Right forelimb (tissue), 1 donor: ENCODE measurements around the gene DSCAML1.
"Not testable (repeated sequence)": the region's sequence is repeated elsewhere in the genome, so short reads cannot be mapped to it uniquely, and the experiment has no call there.

Source experiments
- DNase-seq: peaks from one replicate; pipeline ENCODE4 v3.0.0-alpha.2; 2018

Gene DSCAML1

GRCh38 chr11:117415358-117415896, 381.6 kb downstream of the DSCAML1 start:
- DNase-seq, result no peak

DNA sequence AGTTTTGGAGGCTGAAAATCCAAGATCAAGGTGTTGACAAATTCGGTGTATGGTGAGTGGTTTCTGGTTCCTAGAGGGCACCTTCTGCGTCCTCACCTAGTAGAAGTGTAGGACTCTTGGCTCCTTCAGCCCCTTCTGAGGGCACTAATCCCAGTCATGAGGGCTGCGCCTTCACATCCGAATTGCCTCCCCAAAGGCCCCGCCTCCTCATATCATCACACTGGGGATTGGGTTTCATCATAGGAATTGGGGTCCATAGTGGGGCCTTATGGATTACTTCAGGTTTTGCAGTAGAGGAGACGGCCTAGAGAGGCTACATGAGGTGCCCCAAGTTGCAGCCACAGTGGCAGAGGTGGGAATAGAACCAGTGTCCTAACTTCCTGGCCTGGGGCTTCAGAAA, 382.3 kb downstream of the DSCAML1 start:
- DNase-seq, result no peak

GRCh38 chr11:117413616-117414015, 383.4 kb downstream of the DSCAML1 start:
- DNase-seq, result no peak

DNA sequence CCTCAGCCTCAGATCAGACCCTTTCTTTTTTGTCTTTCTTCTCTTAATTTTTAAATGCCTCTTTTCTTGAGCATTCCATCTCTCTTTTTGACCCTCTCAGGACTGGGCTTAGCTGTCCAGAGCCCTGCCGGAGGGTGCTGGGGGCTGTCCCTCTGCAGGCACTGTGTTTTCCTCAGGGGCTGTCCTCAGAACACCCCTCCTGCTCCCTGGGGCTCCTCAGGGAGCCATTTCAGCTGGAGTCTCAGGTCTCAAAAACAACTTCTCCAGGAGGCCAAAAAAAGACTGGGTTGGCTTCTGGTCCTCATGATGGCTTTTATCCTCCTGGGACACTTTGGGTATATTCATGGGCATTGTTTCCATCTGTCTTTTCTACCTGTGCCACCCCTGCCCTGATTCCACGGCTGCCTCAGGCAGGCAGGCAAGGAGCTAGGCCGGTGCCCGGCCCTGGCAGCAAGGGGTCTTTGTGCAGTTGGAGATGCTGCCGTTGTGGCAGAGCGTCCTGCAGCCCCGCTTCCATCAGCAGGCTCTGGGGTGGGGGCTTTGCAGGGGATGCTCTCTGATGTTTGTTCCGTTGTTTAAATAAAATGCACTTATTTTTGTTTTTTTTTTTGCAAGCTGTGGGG, 384.3 kb downstream of the DSCAML1 start:
- no peak for DNase-seq

DNA sequence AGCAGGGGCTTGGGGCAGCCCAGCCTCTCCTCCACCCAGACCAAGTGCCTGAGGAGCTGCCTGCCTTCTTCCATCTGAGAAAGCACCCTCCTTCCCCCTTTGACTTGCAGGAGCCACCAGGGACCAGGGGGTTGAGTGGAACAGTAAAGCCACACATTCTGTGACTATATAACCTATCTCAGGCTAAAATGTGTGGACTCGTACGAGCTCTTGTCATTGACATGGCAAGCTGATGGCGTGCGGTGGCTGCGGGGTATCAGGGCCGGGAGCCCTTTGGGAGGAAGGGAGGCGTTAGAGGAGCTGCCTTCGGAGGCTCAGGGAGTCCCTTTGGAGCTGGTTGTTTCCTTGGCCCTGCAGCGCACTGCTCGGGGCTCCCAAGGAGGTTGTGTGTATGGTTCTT, 384.8 kb downstream of the DSCAML1 start:
- no peak for DNase-seq

GRCh38 chr11:117411736-117412135, 385.3 kb downstream of the DSCAML1 start:
- no peak for DNase-seq

- no peak for DNase-seq
Observed at GRCh38 chr11:117410861-117411710, 385.9 kb downstream of the DSCAML1 start.

DNA sequence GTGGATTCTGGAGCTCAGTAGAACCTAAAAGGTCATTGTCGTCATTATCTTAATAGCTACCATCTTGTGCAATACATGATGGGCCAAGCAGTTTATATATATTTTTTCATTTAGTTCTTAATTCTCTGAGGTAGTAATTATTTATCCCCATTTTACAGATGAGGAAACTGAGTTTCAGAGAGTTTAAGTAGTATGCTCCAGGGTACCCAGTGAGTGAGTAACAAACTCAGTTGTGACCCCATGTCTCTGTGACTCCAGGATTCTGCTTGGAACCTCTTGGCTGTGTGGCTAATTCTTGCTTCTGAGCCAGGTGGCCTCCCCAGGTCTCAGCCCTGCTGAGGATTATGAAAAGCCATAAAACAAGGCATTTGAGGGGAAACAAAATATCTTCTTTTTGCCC, 386.8 kb downstream of the DSCAML1 start:
- DNase-seq, result no peak

DNA sequence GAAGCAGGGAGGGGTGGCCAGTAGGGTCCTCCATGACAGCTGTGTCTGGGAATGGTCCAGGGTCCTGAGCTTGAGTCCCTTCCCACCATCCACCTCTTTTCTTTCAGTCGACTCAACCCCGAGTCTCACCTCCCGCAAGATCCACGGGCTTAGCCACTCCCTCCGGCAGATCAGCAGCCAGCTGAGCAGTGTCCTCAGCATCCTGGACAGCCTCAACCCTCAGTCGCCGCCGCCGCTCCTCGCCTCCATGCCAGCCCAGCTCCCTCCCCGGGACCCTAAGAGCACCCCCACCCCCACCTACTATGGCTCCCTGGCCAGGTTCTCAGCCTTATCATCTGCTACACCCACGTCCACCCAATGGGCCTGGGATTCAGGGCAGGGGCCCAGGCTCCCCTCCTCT, 387.5 kb downstream of the DSCAML1 start:
- no peak for DNase-seq

GRCh38 chr11:117408356-117408755, 388.7 kb downstream of the DSCAML1 start:
- no peak for DNase-seq

DNA sequence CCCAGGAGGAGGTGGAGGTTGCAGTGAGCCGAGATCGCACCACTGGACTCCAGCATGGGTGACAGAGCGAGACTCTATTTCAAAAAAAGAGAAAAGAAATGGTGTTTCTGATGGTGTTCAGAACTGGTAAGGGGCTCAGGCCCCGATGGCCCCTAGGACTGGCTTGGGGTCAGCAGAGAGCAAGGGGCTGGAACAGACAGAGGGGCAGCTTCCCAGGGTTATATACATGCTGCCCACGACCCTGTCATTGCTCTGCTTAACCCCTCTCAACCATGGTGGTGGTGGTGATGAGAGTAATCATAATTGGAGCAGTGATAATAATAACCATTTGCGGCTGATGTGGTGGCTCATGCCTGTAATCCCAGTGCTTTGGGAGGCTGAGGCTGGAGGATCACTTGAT, 390.0 kb downstream of the DSCAML1 start:
- DNase-seq, result no peak

- not testable (repeated sequence) for DNase-seq
Observed at GRCh38 chr11:117405898-117406297, 391.1 kb downstream of the DSCAML1 start.

DNA sequence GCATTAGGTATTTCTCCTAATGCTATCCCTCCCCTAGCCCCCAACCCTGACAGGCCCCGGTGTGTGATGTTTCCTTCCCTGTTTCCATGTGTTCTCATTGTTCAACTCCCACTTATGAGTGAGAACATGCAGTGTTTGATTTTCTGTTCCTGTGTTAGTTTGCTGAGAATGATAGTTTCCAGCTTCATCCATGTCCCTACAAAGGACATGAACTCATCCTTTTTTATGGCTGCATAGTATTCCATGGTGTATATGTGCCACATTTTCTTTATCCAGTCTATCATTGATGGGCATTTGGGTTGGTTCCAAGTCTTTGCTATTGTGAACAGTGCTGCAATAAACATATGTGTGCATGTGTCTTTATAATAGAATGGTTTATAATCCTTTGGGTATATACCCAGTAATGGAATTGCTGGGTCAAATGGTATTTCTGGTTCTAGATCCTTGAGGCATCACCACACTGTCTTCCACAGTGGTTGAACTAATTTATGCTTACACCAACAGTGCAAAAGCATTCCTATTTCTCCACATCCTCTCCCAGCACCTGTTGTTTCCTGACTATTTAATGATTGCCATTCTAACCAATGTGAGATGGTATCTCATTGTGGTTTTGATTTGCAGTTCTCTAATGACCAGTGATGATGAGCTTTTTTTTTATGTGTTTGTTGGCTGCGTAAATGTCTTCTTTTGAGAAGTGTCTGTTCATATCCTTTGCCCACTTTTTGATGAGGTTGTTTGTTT, 397.7 kb downstream of the DSCAML1 start:
- peak; percentile 2 for DNase-seq

DNA sequence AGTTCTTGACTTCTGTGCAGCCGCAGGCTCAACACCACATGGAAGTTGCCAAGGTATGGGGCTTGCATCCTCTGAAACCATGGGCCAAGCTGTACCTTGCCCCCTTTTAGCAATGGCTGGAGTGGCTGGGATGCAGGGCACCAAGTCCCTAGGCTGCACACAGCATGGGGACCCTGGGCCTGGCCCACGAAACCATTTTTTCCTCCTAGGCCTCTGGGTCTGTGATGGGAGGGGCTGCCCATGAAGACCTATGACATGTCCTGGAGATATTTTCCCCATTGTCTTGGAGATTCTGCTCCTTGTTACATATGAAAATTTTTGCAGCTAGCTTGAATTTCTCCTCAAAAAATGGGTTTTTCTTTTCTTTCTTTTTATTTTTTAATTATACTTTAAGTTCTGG, 398.4 kb downstream of the DSCAML1 start:
- DNase-seq, result not testable (repeated sequence)

DNA sequence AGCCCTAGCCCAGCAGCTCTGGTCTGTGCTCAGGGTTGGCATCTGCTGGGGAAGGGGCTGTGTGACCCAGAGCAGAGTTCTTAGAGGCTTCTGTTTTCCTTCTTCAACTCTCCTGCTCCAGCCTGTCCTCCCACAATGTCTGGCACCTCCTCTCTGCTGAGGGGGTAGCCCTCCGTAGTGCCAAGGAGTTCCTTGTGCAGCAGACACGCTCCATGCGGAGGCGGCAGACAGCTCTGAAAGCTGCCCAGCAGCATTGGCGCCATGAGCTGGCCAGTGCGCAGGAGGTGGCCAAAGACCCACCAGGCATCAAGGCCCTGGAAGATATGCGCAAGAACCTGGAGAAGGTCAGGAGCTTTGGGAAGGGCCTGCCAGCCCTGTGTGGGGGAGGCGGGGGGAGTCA, 400.0 kb downstream of the DSCAML1 start:
- DNase-seq, result peak; percentile 13

DNA sequence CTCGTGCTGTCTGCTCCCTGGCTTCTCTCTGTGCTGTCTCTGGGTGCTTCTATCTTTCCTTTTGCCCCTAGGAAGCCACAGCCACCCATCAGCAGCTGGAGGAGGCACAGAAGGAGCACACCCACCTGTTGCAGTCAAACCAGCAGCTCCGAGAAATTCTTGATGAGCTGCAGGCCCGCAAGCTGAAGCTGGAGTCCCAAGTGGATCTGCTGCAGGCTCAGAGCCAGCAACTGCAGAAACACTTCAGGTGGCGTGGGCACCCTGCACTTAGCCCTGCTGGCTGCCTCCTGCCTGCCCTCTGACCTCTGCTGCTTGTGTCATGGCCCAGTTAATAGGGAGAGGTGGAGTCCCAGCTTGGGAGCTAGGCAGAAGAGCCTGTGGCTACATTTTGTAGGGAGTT, 401.5 kb downstream of the DSCAML1 start:
- DNase-seq, result peak; percentile 38

- peak; percentile 20 for DNase-seq
Observed at GRCh38 chr11:117394221-117394925, 402.6 kb downstream of the DSCAML1 start.

DNA sequence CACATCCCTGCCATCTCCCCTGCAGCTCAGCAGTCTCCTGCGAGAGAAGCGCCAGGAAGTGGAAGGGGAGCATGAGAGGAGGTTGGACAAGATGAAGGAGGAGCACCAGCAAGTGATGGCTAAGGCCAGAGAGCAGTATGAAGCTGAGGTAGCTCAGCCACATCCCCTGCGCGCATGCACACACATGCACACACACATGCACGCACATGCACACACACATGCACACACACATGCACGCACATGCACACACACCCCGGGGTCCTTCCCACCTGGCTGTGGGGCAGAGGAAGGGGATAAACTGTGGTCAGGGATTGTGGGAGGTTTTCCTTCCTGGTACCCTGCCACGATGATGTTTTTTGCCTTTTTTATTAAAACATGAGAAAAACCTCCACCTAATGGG, 404.0 kb downstream of the DSCAML1 start:
- DNase-seq, result peak; percentile 24

DNA sequence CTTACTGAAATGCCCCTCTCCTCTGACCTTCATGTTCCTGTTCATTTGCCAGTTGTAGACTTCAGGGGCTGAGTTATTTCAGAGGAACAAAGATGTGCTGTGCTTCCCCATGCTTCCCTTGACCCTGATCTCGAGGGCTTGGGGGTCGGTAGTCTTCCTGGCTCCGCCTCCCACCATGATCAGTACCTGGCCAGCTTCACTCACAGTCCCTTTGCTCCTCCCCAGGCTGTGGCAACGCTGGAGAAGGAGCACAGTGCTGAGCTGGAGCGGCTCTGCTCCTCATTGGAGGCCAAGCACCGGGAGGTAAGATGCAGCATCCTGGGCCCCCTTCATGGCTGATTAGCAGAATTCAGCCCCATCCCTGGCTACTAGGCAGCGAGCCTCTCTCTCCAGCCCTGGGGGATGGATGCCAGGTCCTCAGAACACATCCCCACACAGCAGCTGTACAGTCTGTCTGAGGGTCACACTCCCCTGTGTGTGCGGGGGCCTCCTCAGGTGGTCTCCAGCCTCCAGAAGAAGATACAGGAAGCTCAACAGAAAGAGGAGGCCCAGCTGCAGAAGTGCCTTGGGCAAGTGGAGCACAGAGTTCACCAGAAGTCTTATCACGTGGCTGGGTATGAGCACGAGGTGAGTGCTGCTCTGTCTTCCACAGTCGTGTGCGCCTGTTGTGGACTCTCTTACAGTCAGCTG, 404.9 kb downstream of the DSCAML1 start:
- peak; percentile 13 for DNase-seq

- DNase-seq, result no peak
Observed at GRCh38 chr11:117391181-117391580, 405.8 kb downstream of the DSCAML1 start.

DNA sequence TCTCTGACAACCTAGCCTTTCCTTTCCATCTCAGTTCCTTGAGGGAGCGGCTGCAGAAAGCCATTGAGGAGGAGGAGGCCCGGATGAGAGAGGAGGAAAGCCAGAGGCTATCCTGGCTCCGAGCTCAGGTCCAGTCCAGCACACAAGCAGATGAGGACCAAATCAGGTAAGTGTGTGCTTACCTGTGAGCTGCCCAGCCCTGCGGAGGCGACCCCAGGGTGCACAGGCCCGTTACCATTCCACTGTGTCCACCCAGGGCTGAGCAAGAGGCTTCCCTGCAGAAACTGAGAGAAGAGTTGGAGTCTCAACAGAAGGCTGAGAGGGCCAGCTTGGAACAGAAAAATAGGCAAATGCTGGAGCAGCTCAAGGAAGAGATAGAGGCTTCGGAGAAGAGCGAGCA, 406.3 kb downstream of the DSCAML1 start:
- no peak for DNase-seq
